VCaP (cell line): ENCODE measurements around the gene KIAA0232.

Source experiments
- H3K27ac ChIP-seq: fragments of 450-650 bp; 2 replicates; pipeline ENCODE4 v1.5.1; 2017
- TF ChIP-seq, protein P1 (sequence below): fragments of 450-650 bp; conservative IDR thresholded peaks from 2 replicates; pipeline ENCODE4 v1.5.1; 2017; ENCODE audit warnings: mild to moderate bottlenecking, moderate library complexity

The KIAA0232 gene

DNA sequence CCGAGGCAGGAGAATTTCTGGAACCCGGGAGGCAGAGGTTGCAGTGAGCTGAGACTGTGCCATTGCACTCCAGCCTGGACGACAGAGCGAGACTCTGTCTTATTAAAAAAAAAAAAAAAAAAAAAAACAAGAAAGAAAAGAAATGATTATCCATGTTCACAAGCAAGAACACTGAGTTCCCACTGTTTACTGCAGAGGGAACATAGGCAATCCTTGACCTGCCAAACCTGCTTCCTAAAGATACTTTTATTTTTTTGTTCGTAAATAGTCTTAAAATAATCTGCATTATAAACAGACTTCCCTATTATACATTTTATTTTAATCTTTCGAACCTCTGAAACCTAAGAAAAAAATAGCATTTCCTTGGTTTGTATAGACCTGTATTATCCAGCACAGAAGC, 76.5 kb downstream of the KIAA0232 start:
- TF ChIP-seq, protein P1, sequence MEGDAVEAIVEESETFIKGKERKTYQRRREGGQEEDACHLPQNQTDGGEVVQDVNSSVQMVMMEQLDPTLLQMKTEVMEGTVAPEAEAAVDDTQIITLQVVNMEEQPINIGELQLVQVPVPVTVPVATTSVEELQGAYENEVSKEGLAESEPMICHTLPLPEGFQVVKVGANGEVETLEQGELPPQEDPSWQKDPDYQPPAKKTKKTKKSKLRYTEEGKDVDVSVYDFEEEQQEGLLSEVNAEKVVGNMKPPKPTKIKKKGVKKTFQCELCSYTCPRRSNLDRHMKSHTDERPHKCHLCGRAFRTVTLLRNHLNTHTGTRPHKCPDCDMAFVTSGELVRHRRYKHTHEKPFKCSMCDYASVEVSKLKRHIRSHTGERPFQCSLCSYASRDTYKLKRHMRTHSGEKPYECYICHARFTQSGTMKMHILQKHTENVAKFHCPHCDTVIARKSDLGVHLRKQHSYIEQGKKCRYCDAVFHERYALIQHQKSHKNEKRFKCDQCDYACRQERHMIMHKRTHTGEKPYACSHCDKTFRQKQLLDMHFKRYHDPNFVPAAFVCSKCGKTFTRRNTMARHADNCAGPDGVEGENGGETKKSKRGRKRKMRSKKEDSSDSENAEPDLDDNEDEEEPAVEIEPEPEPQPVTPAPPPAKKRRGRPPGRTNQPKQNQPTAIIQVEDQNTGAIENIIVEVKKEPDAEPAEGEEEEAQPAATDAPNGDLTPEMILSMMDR: no peak
- H3K27ac ChIP-seq: peak overlapping the region; percentile 29; the same call in 1 of the 2 replicates

DNA sequence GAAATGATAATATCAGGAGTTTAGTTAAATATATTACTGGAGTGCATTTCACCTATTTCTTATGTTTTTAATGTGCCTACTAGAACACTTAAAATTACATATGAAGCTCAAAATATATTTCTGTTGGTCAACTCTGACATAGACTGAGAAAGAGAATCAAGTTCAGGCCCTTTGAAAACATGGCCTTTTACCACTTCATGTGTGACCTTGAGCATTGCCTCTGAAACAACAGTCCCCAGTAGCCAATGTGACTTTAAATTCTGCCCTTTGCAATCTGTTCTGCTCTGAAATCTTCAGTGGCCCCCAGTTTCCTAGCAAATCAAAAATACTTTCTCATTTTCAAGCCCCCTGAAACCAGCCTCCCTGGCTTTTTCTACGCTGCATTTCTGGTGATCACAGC, 77.0 kb downstream of the KIAA0232 start:
- TF ChIP-seq, protein P1: no peak
- H3K27ac ChIP-seq: peak overlapping the region; percentile 29; the same call in 1 of the 2 replicates

DNA sequence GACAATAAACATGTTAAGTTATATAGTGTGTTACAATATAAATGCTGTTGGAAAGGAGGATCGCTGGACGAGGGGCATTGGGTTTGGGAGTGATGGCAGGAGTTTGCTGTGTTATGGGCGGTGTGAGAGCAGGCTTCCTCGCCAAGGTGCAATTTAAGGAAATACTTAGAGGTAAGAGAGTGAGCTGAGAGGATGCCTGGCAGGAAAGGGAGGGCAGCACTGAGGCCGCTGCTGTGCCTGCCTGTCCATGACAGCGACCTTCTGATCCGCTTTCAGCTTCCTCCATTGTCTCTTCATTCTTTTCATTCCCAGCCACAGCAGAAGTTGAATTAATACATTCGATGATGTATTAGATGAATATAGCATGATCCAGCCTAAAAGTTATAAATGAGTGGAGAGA, 85.9 kb downstream of the KIAA0232 start:
- H3K27ac ChIP-seq: no peak overlapping the region
- TF ChIP-seq, protein P1: no peak

DNA sequence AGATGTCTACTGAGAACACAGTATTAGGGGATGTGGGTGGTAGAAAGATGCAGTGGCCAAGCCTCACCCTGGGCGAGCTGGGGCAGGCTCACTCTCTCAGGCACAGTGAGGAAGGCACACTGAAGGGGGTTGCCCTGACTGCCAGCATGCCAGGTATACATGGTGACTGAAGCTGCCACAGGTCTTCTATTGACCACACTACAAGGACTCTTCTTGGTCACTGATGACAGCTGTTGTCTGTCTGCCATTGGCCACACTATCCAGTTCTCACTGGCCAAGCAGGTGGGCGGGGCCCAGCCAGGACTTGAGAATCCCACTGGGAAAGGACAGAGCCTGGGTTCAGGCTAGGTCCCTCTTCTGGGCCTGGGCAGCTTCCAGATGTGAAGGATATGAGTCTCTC, 87.4 kb downstream of the KIAA0232 start:
- H3K27ac ChIP-seq: no peak overlapping the region
- TF ChIP-seq, protein P1: no peak

DNA sequence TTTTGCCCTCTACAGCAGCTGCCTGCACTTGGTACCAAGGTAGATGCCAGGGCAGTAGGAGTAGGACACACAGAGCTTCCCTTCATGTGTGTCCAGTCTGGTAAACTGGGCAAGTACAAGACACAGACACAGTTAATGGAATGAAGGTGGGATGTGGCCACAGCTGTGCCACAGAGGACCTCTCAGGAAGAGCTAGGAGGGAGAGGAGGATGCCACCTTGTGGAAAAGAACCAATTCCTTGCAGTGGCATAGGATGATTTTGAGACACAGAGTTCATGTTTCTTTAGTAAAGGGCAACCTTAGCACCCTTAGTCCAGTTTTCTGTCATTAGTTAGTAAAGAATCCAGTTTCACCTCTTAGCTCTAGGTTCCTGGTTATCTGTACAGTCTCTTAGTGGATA, 90.8 kb downstream of the KIAA0232 start:
- TF ChIP-seq, protein P1: no peak
- H3K27ac ChIP-seq: no peak overlapping the region

DNA sequence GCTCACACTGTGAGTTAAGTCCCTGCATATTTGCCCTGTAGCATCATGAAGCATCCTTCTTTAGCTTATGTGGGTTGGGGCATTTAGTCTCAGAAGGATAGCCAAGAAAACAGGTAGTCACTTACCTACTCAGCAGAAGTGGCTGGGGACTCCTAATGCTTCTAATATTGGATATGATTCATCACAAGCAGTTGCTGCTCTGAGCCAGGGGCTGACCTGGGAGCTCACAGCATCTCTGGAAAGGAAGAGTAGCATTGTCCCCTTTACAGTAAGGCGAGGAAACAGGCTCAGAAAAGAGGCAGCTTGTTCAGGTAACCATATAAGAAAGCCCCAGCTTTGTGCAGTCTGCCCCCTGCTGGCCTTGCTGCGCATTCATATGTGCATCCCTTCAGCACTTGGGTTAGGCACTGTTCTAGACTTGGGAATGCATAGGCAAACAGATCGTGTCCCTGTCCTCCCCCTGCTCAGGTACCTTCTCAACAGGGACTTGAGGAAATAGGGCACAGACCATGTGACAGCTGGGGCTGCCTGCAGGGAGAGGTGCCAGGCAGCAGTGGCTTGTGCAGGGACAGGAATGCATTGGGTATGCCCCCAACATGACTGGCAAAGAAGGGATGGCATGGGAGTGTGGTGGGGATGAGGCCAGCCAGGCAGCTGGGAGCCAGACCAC, 91.4 kb downstream of the KIAA0232 start:
- TF ChIP-seq, protein P1: peak; percentile 83
- no peak overlapping the region for H3K27ac ChIP-seq

DNA sequence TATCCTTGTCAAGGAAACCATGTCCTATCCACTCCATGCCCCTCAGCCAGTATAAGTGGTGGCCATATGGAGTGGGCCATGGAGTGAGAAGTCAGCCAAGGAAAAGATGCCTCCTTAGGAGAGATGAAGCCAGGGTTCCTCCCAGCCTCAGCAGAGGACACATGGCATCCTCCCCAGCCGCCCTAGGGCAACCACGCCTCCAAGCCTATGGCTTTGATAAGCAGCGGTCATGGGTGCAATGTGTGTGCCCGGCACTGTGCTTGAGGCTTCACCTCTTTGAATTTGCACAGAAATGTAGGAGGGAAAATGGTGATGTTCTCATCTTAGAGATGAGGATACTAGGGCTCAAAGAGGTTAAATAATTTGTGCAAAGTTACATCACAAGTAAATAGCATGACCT, 92.5 kb downstream of the KIAA0232 start:
- TF ChIP-seq, protein P1: no peak
- H3K27ac ChIP-seq: no peak overlapping the region
